Glutamatergic neuron (in vitro differentiated cells): Measurements from ENCODE around the gene ZCCHC13. TPM values are rescaled to one million over a fixed set of nuclear protein-coding genes. Genes with fewer than 3 reads are reported as not detected.
"Not testable (repeated sequence)": the region's sequence is repeated elsewhere in the genome, so short reads cannot be mapped to it uniquely, and the experiment has no call there.

ENCODE experiments used
- DNase-seq: peaks from one replicate; pipeline ENCODE4 v3.0.0; 2022
- H3K27ac Mint-ChIP-seq: one replicate; pipeline ENCODE4 v1.8.0; 2020; ENCODE audit warnings: mild to moderate bottlenecking, mixed read lengths, inconsistent platforms; ENCODE audit not compliant: unreplicated experiment
- H3K27me3 Mint-ChIP-seq: one replicate; pipeline ENCODE4 v1.8.0; 2020; ENCODE audit warnings: mild to moderate bottlenecking, moderate library complexity, mixed read lengths, inconsistent platforms; ENCODE audit not compliant: unreplicated experiment
- H3K36me3 Mint-ChIP-seq: one replicate; pipeline ENCODE4 v1.8.0; 2020; ENCODE audit warnings: mild to moderate bottlenecking, mixed read lengths, inconsistent platforms; ENCODE audit not compliant: unreplicated experiment
- H3K4me1 Mint-ChIP-seq: one replicate; pipeline ENCODE4 v1.8.0; 2020; ENCODE audit warnings: mild to moderate bottlenecking, low read depth, mixed read lengths, inconsistent platforms; ENCODE audit not compliant: unreplicated experiment
- H3K4me3 Mint-ChIP-seq: one replicate; pipeline ENCODE4 v1.8.0; 2020; ENCODE audit warnings: mild to moderate bottlenecking, mixed read lengths, inconsistent platforms; ENCODE audit not compliant: unreplicated experiment
- H3K9me3 Mint-ChIP-seq: one replicate; pipeline ENCODE4 v1.8.0; 2020; ENCODE audit warnings: mild to moderate bottlenecking, moderate library complexity, mixed read lengths, inconsistent platforms; ENCODE audit not compliant: unreplicated experiment
- CTCF ChIP-seq: fragments of 200-600 bp; sonication (generic); IDR thresholded peaks from one replicate; pipeline ENCODE4 v1.5.0; 2021; ENCODE audit not compliant: partially characterized antibody, unreplicated experiment
- total RNA-seq: library from RNA; stranded (reverse); fragmentation: NEBNext Ultra II Directional; extraction: Animal tissue kit (Norgen Biotek cat#: 25700); gene quantifications from one replicate; pipeline ENCODE4 v1.2.1, GENCODE V29; 2021; ENCODE audit not compliant: unreplicated experiment

The ZCCHC13 gene
- total RNA-seq, 1 donor from 2014 or later: not detected

DNA sequence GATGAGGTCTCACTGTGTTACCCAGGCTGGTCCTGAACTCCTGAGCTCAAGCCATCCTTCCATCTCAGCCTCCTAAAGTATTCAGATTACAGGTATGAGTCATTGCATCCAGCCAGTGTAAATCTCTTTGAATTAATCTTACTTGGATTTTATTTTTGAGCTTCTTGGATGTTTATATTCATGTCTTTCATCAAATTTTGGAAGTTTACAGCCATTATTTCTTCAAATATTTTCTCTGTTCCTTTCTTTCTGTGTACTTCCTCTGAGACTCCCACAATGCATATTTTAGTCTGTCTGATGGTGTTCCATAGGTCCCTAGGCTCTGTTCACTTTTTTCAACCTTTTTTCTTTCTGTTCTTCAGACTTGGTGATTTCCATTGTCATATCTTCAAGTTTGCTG is 34.9 kb downstream of the ZCCHC13 start:
- no peak for TF ChIP-seq CTCF
- H3K27me3 Mint-ChIP-seq: no peaks in the 10 kb centered on the region
- H3K4me1 Mint-ChIP-seq: no peaks in the 10 kb centered on the region
- peaks cover 2% of the 10 kb centered on the region for H3K9me3 Mint-ChIP-seq
- H3K4me3 Mint-ChIP-seq: no peak overlapping the region
- no peak overlapping the region for H3K27ac Mint-ChIP-seq
- no peaks in the 10 kb centered on the region for H3K36me3 Mint-ChIP-seq
- DNase-seq: no peak

GRCh38 chrX:74340051-74340450 is 36.1 kb downstream of the ZCCHC13 start:
- Mint-ChIP-seq H3K36me3 (no peaks in the 10 kb centered on the region), H3K27me3 (no peaks in the 10 kb centered on the region), H3K4me3 (no peak overlapping the region), H3K27ac (no peak overlapping the region), H3K9me3 (peaks cover 2% of the 10 kb centered on the region), H3K4me1 (no peaks in the 10 kb centered on the region)
- no peak for DNase-seq
- TF ChIP-seq CTCF: no peak

- H3K27ac Mint-ChIP-seq, H3K4me3 Mint-ChIP-seq, H3K4me1 Mint-ChIP-seq, H3K27me3 Mint-ChIP-seq, H3K9me3 Mint-ChIP-seq, H3K36me3 Mint-ChIP-seq, DNase-seq: not testable (repeated sequence)
Measured at GRCh38 chrX:74342211-74342610, 38.2 kb downstream of the ZCCHC13 start.

DNA sequence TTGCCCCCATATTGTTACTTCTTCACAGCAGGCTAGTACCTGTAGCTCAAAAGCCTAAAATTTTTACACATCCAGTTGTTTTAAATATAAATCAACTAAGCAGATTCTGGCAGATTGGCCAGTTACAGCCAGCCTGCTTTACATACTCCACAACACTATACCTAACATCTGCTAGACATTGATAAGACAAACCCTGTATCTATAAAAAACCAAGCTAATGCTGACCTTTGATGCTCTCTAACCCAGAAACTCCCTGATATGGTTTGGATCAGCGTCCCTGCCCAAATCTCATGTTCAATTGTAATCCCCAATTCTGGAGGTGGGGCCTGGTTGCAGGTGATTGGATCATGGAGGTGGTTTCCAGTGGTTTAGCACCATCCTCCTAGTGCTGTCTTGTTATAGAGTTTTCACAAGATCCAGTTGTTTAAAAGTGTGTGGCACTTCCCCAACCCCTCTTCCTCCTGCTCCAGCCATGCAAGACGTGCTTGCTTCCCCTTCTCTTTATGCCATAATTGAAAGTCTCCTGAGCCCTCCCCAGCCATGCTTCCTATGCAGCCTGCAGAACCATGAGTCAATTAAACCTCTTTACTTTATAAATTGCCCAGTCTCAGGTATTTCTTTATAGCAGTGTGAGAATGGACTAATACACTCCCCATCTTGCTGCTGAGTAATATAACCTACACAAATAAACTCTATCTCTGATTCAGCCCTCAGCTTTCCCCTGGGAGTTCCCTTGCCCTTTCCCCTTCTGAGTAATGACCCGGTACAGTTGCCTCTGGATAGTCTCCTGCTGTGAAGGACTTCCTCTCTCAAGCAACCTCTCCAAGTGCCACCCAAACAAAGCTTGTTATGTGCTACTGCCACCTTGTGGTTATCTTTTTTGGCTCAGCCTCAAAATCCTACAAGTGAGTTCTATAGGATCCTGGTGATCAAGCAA is 39.6 kb downstream of the ZCCHC13 start:
- no peaks in the 10 kb centered on the region for H3K36me3 Mint-ChIP-seq
- TF ChIP-seq CTCF: peak; percentile 58
- H3K27ac Mint-ChIP-seq: no peak overlapping the region
- no peak overlapping the region for H3K4me3 Mint-ChIP-seq
- no peaks in the 10 kb centered on the region for H3K4me1 Mint-ChIP-seq
- DNase-seq: no peak
- peaks cover 2% of the 10 kb centered on the region for H3K9me3 Mint-ChIP-seq
- no peaks in the 10 kb centered on the region for H3K27me3 Mint-ChIP-seq

DNA sequence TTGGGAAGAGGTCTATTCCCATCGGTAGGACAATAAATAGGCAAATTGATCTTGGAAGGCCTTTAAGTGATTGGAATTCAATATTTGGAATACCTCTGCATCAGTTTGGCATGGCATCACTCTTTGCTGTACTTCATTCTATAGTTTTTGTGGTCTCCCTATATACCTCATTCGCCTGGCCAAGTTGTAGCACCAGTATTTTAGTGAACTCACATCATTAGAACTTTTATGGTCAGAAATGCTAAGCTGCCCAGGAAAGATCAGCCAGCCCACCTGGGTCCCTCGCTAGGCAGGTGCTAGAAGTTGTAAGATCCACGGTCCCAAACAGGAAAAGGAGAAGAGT is 40.3 kb downstream of the ZCCHC13 start:
- DNase-seq: no peak
- no peak overlapping the region for H3K27ac Mint-ChIP-seq
- H3K4me1 Mint-ChIP-seq: no peaks in the 10 kb centered on the region
- no peak for TF ChIP-seq CTCF
- H3K27me3 Mint-ChIP-seq: no peaks in the 10 kb centered on the region
- H3K4me3 Mint-ChIP-seq: no peak overlapping the region
- no peaks in the 10 kb centered on the region for H3K36me3 Mint-ChIP-seq
- no peaks in the 10 kb centered on the region for H3K9me3 Mint-ChIP-seq
